ENCODE data around the gene HMGN4.
"Not testable (repeated sequence)": the region's sequence is repeated elsewhere in the genome, so short reads cannot be mapped to it uniquely, and the experiment has no call there.

Gene HMGN4

GRCh38 chr6:26524314-26524713 lies 13.9 kb upstream of the HMGN4 start:
- not testable (repeated sequence) for DNase-seq

- DNase-seq = no peak
Measured at GRCh38 chr6:26524722-26525370, 13.3 kb upstream of the HMGN4 start.

GRCh38 chr6:26525838-26526237 lies 12.3 kb upstream of the HMGN4 start:
- DNase-seq = no peak

- DNase-seq = no peak
Measured at GRCh38 chr6:26526928-26527327, 11.2 kb upstream of the HMGN4 start.

GRCh38 chr6:26530203-26530602 lies 8.0 kb upstream of the HMGN4 start:
- DNase-seq = no peak

GRCh38 chr6:26531897-26532296 lies 6.3 kb upstream of the HMGN4 start:
- no peak for DNase-seq

- peak; percentile 94 for DNase-seq
Measured at GRCh38 chr6:26532699-26533531, 5.3 kb upstream of the HMGN4 start.

GRCh38 chr6:26533532-26533931 lies 4.6 kb upstream of the HMGN4 start:
- no peak for DNase-seq

GRCh38 chr6:26534681-26535465 lies 3.3 kb upstream of the HMGN4 start:
- peak; percentile 39 for DNase-seq

GRCh38 chr6:26536571-26537159 lies 1.5 kb upstream of the HMGN4 start:
- peak; percentile 86 for DNase-seq

- DNase-seq = peak; percentile 93
Measured at GRCh38 chr6:26537160-26537845, 863 bp upstream of the HMGN4 start.

- DNase-seq = no peak
Measured at GRCh38 chr6:26538572-26538902, 371 bp downstream of the HMGN4 start.

GRCh38 chr6:26539071-26539615 lies 977 bp downstream of the HMGN4 start:
- no peak for DNase-seq

GRCh38 chr6:26541579-26541978 lies 3.4 kb downstream of the HMGN4 start:
- no peak for DNase-seq

- no peak for DNase-seq
Measured at GRCh38 chr6:26543953-26544352, 5.8 kb downstream of the HMGN4 start.

- no peak for DNase-seq
Measured at GRCh38 chr6:26544473-26544872, 6.3 kb downstream of the HMGN4 start.

GRCh38 chr6:26545627-26546026 lies 7.5 kb downstream of the HMGN4 start:
- no peak for DNase-seq

GRCh38 chr6:26547363-26547762 lies 9.2 kb downstream of the HMGN4 start:
- not testable (repeated sequence) for DNase-seq

GRCh38 chr6:26550250-26550993 lies 12.3 kb downstream of the HMGN4 start:
- peak; percentile 83 for DNase-seq

GRCh38 chr6:26552205-26552604 lies 14.0 kb downstream of the HMGN4 start:
- no peak for DNase-seq

- DNase-seq = no peak
Measured at GRCh38 chr6:26552640-26553188, 14.5 kb downstream of the HMGN4 start.

All from right hindlimb (tissue), 1 donor.